ENCODE results near the gene COQ10A.
A peak's percentile ranks its signal among the peaks of the same experiment; 100 is the strongest.

COQ10A gene

GRCh38 chr12:56257491-56258067, 9.2 kb upstream of the COQ10A start:
- TF ChIP-seq USF1 (IDR thresholded peaks at IDR 0.05) (no peak), ZBTB7A (IDR thresholded peaks at IDR 0.05; ENCODE audit: low read depth) (peak; percentile 25; the same call in 1 of the 2 replicates), TAF1 (IDR thresholded peaks at IDR 0.05; ENCODE audit: low read depth) (no peak)

GRCh38 chr12:56258068-56258819, 8.5 kb upstream of the COQ10A start, which contains the start of gene ANKRD52:
Gene ANKRD52, minus strand, starts transcription at chr12:56258384. Its CDS starts 115 bp downstream, at chr12:56258269.
- 0 out of 2 replicates have a peak, but pooled peaks have one; percentile 9 for TF ChIP-seq USF1 (IDR thresholded peaks at IDR 0.05)
- TF ChIP-seq EGR1 (IDR thresholded peaks at IDR 0.05), result peak; percentile 5; the same call in 1 of the 2 replicates
- peak; percentile 11; the same call in 1 of the 2 replicates for TF ChIP-seq RAD21 (IDR thresholded peaks at IDR 0.05; ENCODE audit: low read depth)
- peak; percentile 59; the same call in 1 of the 2 replicates for TF ChIP-seq TAF1 (IDR thresholded peaks at IDR 0.05; ENCODE audit: low read depth)
- TF ChIP-seq TEAD4 (IDR thresholded peaks at IDR 0.05), result peak; percentile 3
- no peak for TF ChIP-seq FOXM1 (IDR thresholded peaks at IDR 0.05; ENCODE audit: borderline replicate concordance, low read depth)
- TF ChIP-seq MAX (IDR thresholded peaks at IDR 0.05), result peak; percentile 28
- no peak; the same call in 1 of the 2 replicates for TF ChIP-seq NFIC (IDR thresholded peaks at IDR 0.05)
- TF ChIP-seq ZBTB7A (IDR thresholded peaks at IDR 0.05; ENCODE audit: low read depth), result peak; percentile 100
- peak; percentile 23; the same call in 1 of the 2 replicates for TF ChIP-seq EP300 (IDR thresholded peaks at IDR 0.05; ENCODE audit: borderline replicate concordance)
- TF ChIP-seq TCF12 (IDR thresholded peaks at IDR 0.05; ENCODE audit: low read depth), result no peak; the same call in 1 of the 2 replicates
- TF ChIP-seq CREB1 (IDR thresholded peaks at IDR 0.05; ENCODE audit: low read depth), result no peak
- no peak for TF ChIP-seq CEBPB (IDR thresholded peaks at IDR 0.05)
- no peak for TF ChIP-seq REST (IDR thresholded peaks at IDR 0.05; ENCODE audit: low read depth)
- peak; percentile 54; the same call in 1 of the 2 replicates for TF ChIP-seq YY1 (IDR thresholded peaks at IDR 0.05; ENCODE audit: low read depth)

- TF ChIP-seq USF1 (IDR thresholded peaks at IDR 0.05) (no peak), TEAD4 (IDR thresholded peaks at IDR 0.05) (no peak), TCF12 (IDR thresholded peaks at IDR 0.05; ENCODE audit: low read depth) (no peak), RAD21 (IDR thresholded peaks at IDR 0.05; ENCODE audit: low read depth) (no peak), REST (IDR thresholded peaks at IDR 0.05; ENCODE audit: low read depth) (no peak), ZBTB7A (IDR thresholded peaks at IDR 0.05; ENCODE audit: low read depth) (no peak), YY1 (IDR thresholded peaks at IDR 0.05; ENCODE audit: low read depth) (no peak), TAF1 (IDR thresholded peaks at IDR 0.05; ENCODE audit: low read depth) (no peak), CREB1 (IDR thresholded peaks at IDR 0.05; ENCODE audit: low read depth) (no peak), EP300 (IDR thresholded peaks at IDR 0.05; ENCODE audit: borderline replicate concordance) (no peak), NFIC (IDR thresholded peaks at IDR 0.05) (no peak), CEBPB (IDR thresholded peaks at IDR 0.05) (no peak), MAX (IDR thresholded peaks at IDR 0.05) (no peak), EGR1 (IDR thresholded peaks at IDR 0.05) (no peak), FOXM1 (IDR thresholded peaks at IDR 0.05; ENCODE audit: borderline replicate concordance, low read depth) (no peak)
Measured at GRCh38 chr12:56258820-56259183, 7.9 kb upstream of the COQ10A start.

GRCh38 chr12:56260380-56260779, 6.4 kb upstream of the COQ10A start:
- no peak for TF ChIP-seq TCF12 (IDR thresholded peaks at IDR 0.05; ENCODE audit: low read depth)

GRCh38 chr12:56260921-56261320, 5.8 kb upstream of the COQ10A start:
- TF ChIP-seq REST (IDR thresholded peaks at IDR 0.05; ENCODE audit: low read depth), result no peak
- no peak for TF ChIP-seq CREB1 (IDR thresholded peaks at IDR 0.05; ENCODE audit: low read depth)
- TF ChIP-seq ZBTB7A (IDR thresholded peaks at IDR 0.05; ENCODE audit: low read depth), result no peak
- TF ChIP-seq RAD21 (IDR thresholded peaks at IDR 0.05; ENCODE audit: low read depth), result no peak
- no peak for TF ChIP-seq TCF12 (IDR thresholded peaks at IDR 0.05; ENCODE audit: low read depth)
- TF ChIP-seq FOXM1 (IDR thresholded peaks at IDR 0.05; ENCODE audit: borderline replicate concordance, low read depth), result no peak

Data from Ishikawa (cell line).